HEK293 (cell line): Measurements from ENCODE around the gene RUFY4.

Source experiments
- CTCF ChIP-seq: fragments of 450-650 bp; formaldehyde crosslinking; IDR thresholded peaks from 2 replicates; pipeline ENCODE4 v1.5.1; 2016; ENCODE audit warnings: missing biosample characterization, missing genetic modification characterization
- GLIS2 ChIP-seq: fragments of 450-650 bp; formaldehyde crosslinking; IDR thresholded peaks from 2 replicates; pipeline ENCODE4 v1.5.1; 2016; ENCODE audit warnings: missing biosample characterization, missing genetic modification characterization
- ZNF501 ChIP-seq: fragments of 450-650 bp; formaldehyde crosslinking; IDR thresholded peaks from 2 replicates; pipeline ENCODE4 v1.5.1; 2016; ENCODE audit warnings: missing biosample characterization, missing genetic modification characterization
- ZNF548 ChIP-seq: fragments of 450-650 bp; formaldehyde crosslinking; IDR thresholded peaks from 2 replicates; pipeline ENCODE4 v1.5.1; 2016; ENCODE audit warnings: missing biosample characterization, missing genetic modification characterization
- ZSCAN4 ChIP-seq: fragments of 450-650 bp; formaldehyde crosslinking; IDR thresholded peaks from 2 replicates; pipeline ENCODE4 v1.5.1; 2017; ENCODE audit warnings: missing biosample characterization, missing genetic modification characterization

DNA sequence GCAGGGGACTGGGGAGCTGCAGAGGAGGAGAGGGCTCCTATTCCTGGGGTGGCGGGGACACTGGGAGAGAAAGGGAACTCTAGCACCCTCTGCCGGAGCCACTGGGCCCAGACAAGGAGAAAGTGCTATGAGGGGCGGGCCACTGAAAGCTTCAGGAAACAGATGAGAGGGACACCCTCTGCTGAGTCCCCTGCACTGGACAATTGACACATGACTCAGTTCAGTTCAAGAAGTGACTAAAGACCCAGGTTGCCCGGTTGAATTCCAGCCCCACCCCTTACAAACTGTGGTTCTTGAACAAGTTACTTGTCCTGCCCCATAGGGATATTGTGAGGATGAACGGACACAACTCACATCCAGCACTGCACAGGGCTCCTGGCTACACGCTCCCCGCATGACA, 5.0 kb downstream of the RUFY4 start:
- TF ChIP-seq ZNF548 (no peak), ZNF501 (no peak), CTCF (peak; percentile 49), ZSCAN4 (tag by site-specific recombination) (no peak), GLIS2 (tag by site-specific recombination) (no peak)
